Colonic mucosa (tissue), 4 donors: ENCODE data around the gene SMARCA1. TPM values are rescaled to one million over a fixed set of nuclear protein-coding genes. Genes with fewer than 3 reads are reported as not detected.

Source experiments
- DNase-seq: peaks from one replicate; pipeline ENCODE4 v3.0.0-alpha.2; 2020
- H3K27ac ChIP-seq: fragments of 200-600 bp; one replicate; pipeline ENCODE4 v1.8.0; 2021
- H3K27me3 ChIP-seq: fragments of 200-600 bp; one replicate; pipeline ENCODE4 v1.8.0; 2021
- H3K36me3 ChIP-seq: fragments of 200-600 bp; one replicate; pipeline ENCODE4 v1.8.0; 2021
- H3K4me1 ChIP-seq: fragments of 200-600 bp; one replicate; pipeline ENCODE4 v1.8.0; 2021; ENCODE audit warnings: mild to moderate bottlenecking
- H3K4me3 ChIP-seq: fragments of 200-600 bp; one replicate; pipeline ENCODE4 v1.8.0; 2021
- H3K9ac ChIP-seq, 2 donors: one replicate each; pipeline ENCODE4 v1.7.0; 2013; ENCODE audit warnings: control low read depth in 2 of 2, low read depth in 2 of 2, low read length in 2 of 2
- H3K9me3 ChIP-seq: fragments of 200-600 bp; one replicate; pipeline ENCODE4 v1.8.0; 2021
- CTCF ChIP-seq: fragments of 200-600 bp; IDR thresholded peaks from one replicate; pipeline ENCODE4 v1.8.0; 2022; ENCODE audit warnings: antibody characterized with exemption, mild to moderate bottlenecking
- intact Hi-C: fragments of 100-400 bp; cut with DNase I; formaldehyde crosslinking; loops from one replicate; pipeline ENCODE4 v1.14.1; 2022
- total RNA-seq, 2 donors: library from RNA; stranded (reverse); fragmentation: NEBNext Ultra II Directional in 1 of 2; extraction: Animal tissue kit (Norgen Biotek cat#: 25700) in 1 of 2; gene quantifications; one replicate each; pipeline ENCODE4 v1.2.1, GENCODE V29; 2021
- donor health status: healthy.
- donor health status: DM: no; HTN: no; CAD: no.
- donor health status: DM: no; HTN: no; CAD: no.

Gene SMARCA1
- total RNA-seq, 2 donors from 2014 or later: 3.0 to 8.6 TPM

GRCh38 chrX:129525162-129525561 lies 1.9 kb upstream of the SMARCA1 start:
- H3K9ac ChIP-seq: no peak overlapping the region
- TF ChIP-seq CTCF: no peak

GRCh38 chrX:129524250-129524850 lies 1.1 kb upstream of the SMARCA1 start:
- Histone ChIP-seq H3K4me1 (no peaks in the 10 kb centered on the region), H3K9me3 (no peaks in the 10 kb centered on the region), H3K9ac (no peak overlapping the region), H3K36me3 (no peaks in the 10 kb centered on the region), H3K27me3 (peaks cover 6% of the 10 kb centered on the region), H3K4me3 (no peak overlapping the region), H3K27ac (no peak overlapping the region)
- no peak for TF ChIP-seq CTCF
- intact Hi-C loops: no loop called here
- DNase-seq: no peak

More at GRCh38 chrX:129525162-129525561, 1.9 kb upstream of the SMARCA1 start:
- Histone ChIP-seq H3K4me3 (no peak overlapping the region), H3K36me3 (no peaks in the 10 kb centered on the region), H3K4me1 (no peaks in the 10 kb centered on the region), H3K27me3 (peaks cover 6% of the 10 kb centered on the region), H3K27ac (no peak overlapping the region), H3K9me3 (no peaks in the 10 kb centered on the region)
- intact Hi-C loops: no loop called here
- DNase-seq: no peak

GRCh38 chrX:129522184-129523078 lies 859 bp downstream of the SMARCA1 start:
- Histone ChIP-seq H3K27me3 (peaks cover 6% of the 10 kb centered on the region), H3K9ac (peak overlapping the region in 1 of 2 donors; percentile 63), H3K9me3 (no peaks in the 10 kb centered on the region), H3K27ac (peak overlapping the region; percentile 57), H3K4me1 (no peaks in the 10 kb centered on the region), H3K36me3 (no peaks in the 10 kb centered on the region), H3K4me3 (peak overlapping the region; percentile 54)
- intact Hi-C loops: no loop called here
- DNase-seq: peak; percentile 37
- TF ChIP-seq CTCF: no peak

GRCh38 chrX:129520151-129520550 lies 3.1 kb downstream of the SMARCA1 start:
- intact Hi-C loops: no loop called here
- DNase-seq: no peak
- Histone ChIP-seq H3K9me3 (no peaks in the 10 kb centered on the region), H3K4me3 (no peak overlapping the region), H3K27ac (no peak overlapping the region), H3K9ac (no peak overlapping the region), H3K27me3 (peaks cover 6% of the 10 kb centered on the region), H3K4me1 (no peaks in the 10 kb centered on the region), H3K36me3 (no peaks in the 10 kb centered on the region)
- no peak for TF ChIP-seq CTCF

- Histone ChIP-seq H3K4me1 (no peaks in the 10 kb centered on the region), H3K27me3 (peaks cover under 1% of the 10 kb centered on the region), H3K36me3 (no peaks in the 10 kb centered on the region), H3K9ac (no peak overlapping the region), H3K4me3 (no peak overlapping the region), H3K9me3 (no peaks in the 10 kb centered on the region), H3K27ac (no peak overlapping the region)
- DNase-seq: no peak
- TF ChIP-seq CTCF: no peak
- intact Hi-C loops: no loop called here
Measured at GRCh38 chrX:129516402-129516801, 6.9 kb downstream of the SMARCA1 start.
